Measurements from ENCODE around the gene ASIC4.

The ASIC4 gene

GRCh38 chr2:219480004-219480403 is 34.3 kb upstream of the ASIC4 start:
- no peak for TF ChIP-seq CTCF (IDR thresholded peaks at IDR 0.05; ENCODE audit: low read depth, low read length)
- no peak overlapping the region for H3K4me3 ChIP-seq (replicated peaks in 1 of 2; ENCODE audit: low read depth in 2 of 2, low read length in 2 of 2)
- no peak for DNase-seq (ENCODE audit: low read depth in 2 of 2)

GRCh38 chr2:219482674-219483405 is 31.4 kb upstream of the ASIC4 start:
- no peak for DNase-seq (ENCODE audit: low read depth in 2 of 2)
- no peak for TF ChIP-seq CTCF (IDR thresholded peaks at IDR 0.05; ENCODE audit: low read depth, low read length)
- H3K4me3 ChIP-seq (replicated peaks in 1 of 2; ENCODE audit: low read depth in 2 of 2, low read length in 2 of 2), result no peak overlapping the region

GRCh38 chr2:219483451-219484342 is 30.6 kb upstream of the ASIC4 start:
- H3K4me3 ChIP-seq (replicated peaks in 1 of 2; ENCODE audit: low read depth in 2 of 2, low read length in 2 of 2), result no peak overlapping the region
- DNase-seq (ENCODE audit: low read depth in 2 of 2), result no peak
- no peak for TF ChIP-seq CTCF (IDR thresholded peaks at IDR 0.05; ENCODE audit: low read depth, low read length)

- no peak overlapping the region for H3K4me3 ChIP-seq (replicated peaks in 1 of 2; ENCODE audit: low read depth in 2 of 2, low read length in 2 of 2)
- no peak for TF ChIP-seq CTCF (IDR thresholded peaks at IDR 0.05; ENCODE audit: low read depth, low read length)
- no peak for DNase-seq (ENCODE audit: low read depth in 2 of 2)
These were observed 29.7 kb upstream of the ASIC4 start for GRCh38 chr2:219484343-219485200.

GRCh38 chr2:219485201-219485580 is 29.1 kb upstream of the ASIC4 start:
- H3K4me3 ChIP-seq (replicated peaks in 1 of 2; ENCODE audit: low read depth in 2 of 2, low read length in 2 of 2), result no peak overlapping the region
- TF ChIP-seq CTCF (IDR thresholded peaks at IDR 0.05; ENCODE audit: low read depth, low read length), result no peak
- no peak for DNase-seq (ENCODE audit: low read depth in 2 of 2)

- no peak overlapping the region for H3K4me3 ChIP-seq (replicated peaks in 1 of 2; ENCODE audit: low read depth in 2 of 2, low read length in 2 of 2)
- DNase-seq (ENCODE audit: low read depth in 2 of 2), result no peak
- no peak for TF ChIP-seq CTCF (IDR thresholded peaks at IDR 0.05; ENCODE audit: low read depth, low read length)
These were observed 27.8 kb upstream of the ASIC4 start for GRCh38 chr2:219486380-219486959.

Data from cardiac fibroblast (primary cell).